Measurements from ENCODE around the gene FAM3C.

DNA sequence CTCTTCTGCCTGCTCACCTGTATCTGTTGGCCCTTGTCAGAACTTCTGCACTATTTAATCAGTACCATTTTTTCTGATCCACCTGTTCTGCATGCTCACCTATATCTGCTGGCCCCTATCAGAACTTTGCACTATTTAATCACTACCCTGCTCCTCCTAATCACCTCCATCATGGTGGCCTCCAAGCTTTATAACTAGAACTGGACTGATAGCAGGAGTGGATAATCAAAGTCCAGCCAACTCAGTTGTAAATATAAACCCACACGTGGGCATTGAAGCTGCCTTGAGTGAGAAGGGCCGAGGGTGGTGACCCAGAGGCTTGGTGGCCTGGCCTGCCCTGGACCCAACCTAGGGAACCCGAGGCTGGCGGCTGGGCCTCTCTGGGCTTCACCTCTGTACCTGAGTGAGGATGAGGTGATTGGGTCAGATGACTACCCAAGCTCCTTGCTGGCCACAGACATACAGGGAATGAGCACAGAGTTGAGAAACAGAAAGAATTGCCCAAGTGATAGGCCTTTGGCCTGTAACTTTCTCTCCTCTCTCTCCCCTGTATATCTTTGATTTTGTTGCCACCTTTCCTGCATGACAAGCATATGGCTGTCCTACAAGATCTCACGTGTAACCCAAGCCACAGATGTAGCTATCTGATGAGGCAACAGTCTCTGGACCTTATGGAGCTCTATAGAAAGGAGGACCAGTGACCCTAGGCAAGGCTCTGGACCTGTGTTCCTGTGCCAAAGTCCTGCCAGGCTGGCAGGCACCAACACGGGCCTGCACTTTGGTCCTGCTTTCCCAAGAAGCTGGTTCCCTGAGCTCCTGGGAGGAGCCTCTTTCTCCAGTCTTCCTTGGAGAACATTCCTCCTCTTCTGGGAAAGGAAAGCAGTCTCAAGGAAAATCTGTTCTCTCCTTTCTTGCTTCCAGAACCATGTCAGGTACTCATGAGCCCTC is 23.4 kb upstream of the FAM3C start:
- TF ChIP-seq CTCF (conservative IDR thresholded peaks at IDR 0.05 in 1 of 2, IDR thresholded peaks at IDR 0.05 in 1 of 2; ENCODE audit: extremely low read depth in 1 of 2, insufficient read depth in 1 of 2, low read depth in 1 of 2, low read length in 2 of 2) (no peak), EZH2 (IDR thresholded peaks at IDR 0.05; ENCODE audit: borderline replicate concordance, low read length) (no peak)

Measured in mammary epithelial cell (primary cell).